Epithelial cell of proximal tubule (primary cell): ENCODE data around the gene ZKSCAN3. TPM values are rescaled to one million over a fixed set of nuclear protein-coding genes. Genes with fewer than 3 reads are reported as not detected.
"Not testable (repeated sequence)": the region's sequence is repeated elsewhere in the genome, so short reads cannot be mapped to it uniquely, and the experiment has no call there.

Experiments
- DNase-seq: peaks from one replicate; pipeline ENCODE4 v3.0.0-alpha.2; 2011; ENCODE audit warnings: low read depth
- H3K4me3 ChIP-seq: 2 replicates; pipeline ENCODE4 v1.5.1; 2011; ENCODE audit warnings: low read depth, mild to moderate bottlenecking, low read length
- CTCF ChIP-seq: conservative IDR thresholded peaks from 2 replicates; pipeline ENCODE4 v1.5.1; 2012; ENCODE audit warnings: low read depth, mild to moderate bottlenecking, low read length
- total RNA-seq: library from RNA; depleted of rRNA; stranded (reverse); fragments of >200 nt; gene quantifications from 2 replicates; pipeline ENCODE4 v1.2.3, GENCODE V29; 2015

Gene ZKSCAN3
- total RNA-seq, 1 donor from 2014 or later = 3.6 TPM

- H3K4me3 ChIP-seq = no peak overlapping the region
Observed at GRCh38 chr6:28395918-28396317, 46.2 kb downstream of the ZKSCAN3 start.

GRCh38 chr6:28399350-28400121 is 49.8 kb downstream of the ZKSCAN3 start, which contains the start of gene ZSCAN12:
Gene ZSCAN12, minus strand, starts transcription at chr6:28399747. Its CDS starts 1,342 bp downstream, at chr6:28398405.
- H3K4me3 ChIP-seq = peak within 1 kb of the TSS; percentile 70
- no peak for DNase-seq
- peak; percentile 70 for TF ChIP-seq CTCF

More at GRCh38 chr6:28395918-28396317, 46.2 kb downstream of the ZKSCAN3 start:
- no peak for DNase-seq
- no peak for TF ChIP-seq CTCF

- no peak for TF ChIP-seq CTCF
- peak overlapping the region; percentile 70 for H3K4me3 ChIP-seq
- no peak for DNase-seq
Observed at GRCh38 chr6:28400122-28400451, 50.3 kb downstream of the ZKSCAN3 start.

GRCh38 chr6:28401172-28401571 is 51.4 kb downstream of the ZKSCAN3 start:
- no peak overlapping the region for H3K4me3 ChIP-seq
- no peak for TF ChIP-seq CTCF
- no peak for DNase-seq

GRCh38 chr6:28402197-28402596 is 52.5 kb downstream of the ZKSCAN3 start:
- no peak overlapping the region for H3K4me3 ChIP-seq
- DNase-seq = no peak
- no peak for TF ChIP-seq CTCF

- not testable (repeated sequence) for DNase-seq, H3K4me3 ChIP-seq
Observed at GRCh38 chr6:28403923-28404322, 54.2 kb downstream of the ZKSCAN3 start.

- no peak overlapping the region for H3K4me3 ChIP-seq
- no peak for TF ChIP-seq CTCF
- DNase-seq = no peak
Observed at GRCh38 chr6:28407401-28407800, 57.7 kb downstream of the ZKSCAN3 start.
